GM21526 (cell line): ENCODE measurements around the gene DENND1A.

Source experiments
- ATAC-seq: cut with Tn5 transposase; IDR thresholded peaks from one replicate; pipeline ENCODE4 v1.9.1; 2021; ENCODE audit warnings: moderate library complexity; ENCODE audit not compliant: unreplicated experiment, low FRiP score

The DENND1A gene

GRCh38 chr9:123691765-123692303, 238.1 kb downstream of the DENND1A start:
- ATAC-seq: no peak

GRCh38 chr9:123689701-123690428, 240.1 kb downstream of the DENND1A start:
- ATAC-seq: no peak

GRCh38 chr9:123687246-123687751, 242.6 kb downstream of the DENND1A start:
- no peak for ATAC-seq

- no peak for ATAC-seq
These were observed 243.1 kb downstream of the DENND1A start for GRCh38 chr9:123686829-123687192.

- ATAC-seq: no peak
These were observed 243.6 kb downstream of the DENND1A start for GRCh38 chr9:123686131-123686828.

- ATAC-seq: no peak
These were observed 244.3 kb downstream of the DENND1A start for GRCh38 chr9:123685489-123686083.

- ATAC-seq: no peak
These were observed 245.4 kb downstream of the DENND1A start for GRCh38 chr9:123684393-123685149.

- no peak for ATAC-seq
These were observed 247.2 kb downstream of the DENND1A start for GRCh38 chr9:123682746-123683145.

GRCh38 chr9:123680352-123680751, 249.6 kb downstream of the DENND1A start:
- no peak for ATAC-seq

GRCh38 chr9:123679330-123679987, 250.5 kb downstream of the DENND1A start:
- peak; percentile 92 for ATAC-seq

- no peak for ATAC-seq
These were observed 251.0 kb downstream of the DENND1A start for GRCh38 chr9:123678878-123679329.

GRCh38 chr9:123678038-123678877, 251.7 kb downstream of the DENND1A start:
- ATAC-seq: no peak

- ATAC-seq: no peak
These were observed 253.1 kb downstream of the DENND1A start for GRCh38 chr9:123676869-123677268.

- ATAC-seq: no peak
These were observed 260.6 kb downstream of the DENND1A start for GRCh38 chr9:123669346-123669745.

GRCh38 chr9:123663529-123663928, 266.4 kb downstream of the DENND1A start:
- no peak for ATAC-seq

GRCh38 chr9:123662057-123662776, 267.7 kb downstream of the DENND1A start:
- no peak for ATAC-seq

GRCh38 chr9:123660691-123661466, 269.0 kb downstream of the DENND1A start:
- ATAC-seq: no peak

GRCh38 chr9:123659358-123659757, 270.6 kb downstream of the DENND1A start:
- ATAC-seq: no peak
